Neural cell (in vitro differentiated cells): ENCODE results near the gene SLBP. TPM values are rescaled to one million over a fixed set of nuclear protein-coding genes. Genes with fewer than 3 reads are reported as not detected.

Experiments
- H2AFZ ChIP-seq: fragments of 200-600, 300-800 bp; sonication (generic), shearing (Covaris generic); 2 replicates; pipeline ENCODE4 v1.6.0; 2014; ENCODE audit warnings: low read depth, mild to moderate bottlenecking, antibody characterized with exemption, low read length, moderate library complexity
- H3F3A ChIP-seq: fragments of 200-600 bp; shearing (Covaris generic); 2 replicates; pipeline ENCODE4 v1.6.1; 2016; ENCODE audit warnings: mild to moderate bottlenecking, moderate library complexity, mixed read lengths, antibody characterized with exemption, low read length; ENCODE audit not compliant: insufficient read depth, poor library complexity, severe bottlenecking
- H3K27ac ChIP-seq: fragments of 200-600, 300-800 bp; sonication (generic), shearing (Covaris generic); 2 replicates; pipeline ENCODE4 v1.5.1; 2014; ENCODE audit warnings: mild to moderate bottlenecking, low read length, moderate library complexity
- H3K27me3 ChIP-seq: fragments of 300-800, 200-600 bp; sonication (generic), shearing (Covaris generic); 2 replicates; pipeline ENCODE4 v1.6.0; 2014; ENCODE audit warnings: mild to moderate bottlenecking, low read depth, low read length, moderate library complexity; ENCODE audit not compliant: insufficient read depth
- H3K36me3 ChIP-seq: fragments of 300-800, 200-600 bp; sonication (generic), shearing (Covaris generic); 2 replicates; pipeline ENCODE4 v1.5.1; 2014; ENCODE audit warnings: mild to moderate bottlenecking, antibody characterized with exemption, low read length, moderate library complexity; ENCODE audit not compliant: insufficient read depth
- H3K4me2 ChIP-seq: fragments of 300-800, 200-600 bp; sonication (generic), shearing (Covaris generic); 2 replicates; pipeline ENCODE4 v1.6.0; 2014; ENCODE audit warnings: mild to moderate bottlenecking, low read length
- H3K4me3 ChIP-seq: fragments of 300-800, 200-600 bp; sonication (generic), shearing (Covaris generic); 2 replicates; pipeline ENCODE4 v1.5.1; 2014; ENCODE audit warnings: mild to moderate bottlenecking, low read length, moderate library complexity
- H3K79me2 ChIP-seq: fragments of 200-600 bp; shearing (Covaris generic); replicated peaks from 2 replicates; pipeline ENCODE4 v1.6.0; 2014; ENCODE audit warnings: mild to moderate bottlenecking, low read length, moderate library complexity; ENCODE audit not compliant: insufficient read depth
- H3K9ac ChIP-seq: fragments of 300-800, 200-600 bp; sonication (generic), shearing (Covaris generic); 2 replicates; pipeline ENCODE4 v1.6.1; 2016; ENCODE audit warnings: mild to moderate bottlenecking, low read length, mixed read lengths
- H3K9me2 ChIP-seq: fragments of 200-600 bp; shearing (Covaris generic); 2 replicates; pipeline ENCODE4 v1.6.1; 2016; ENCODE audit warnings: mild to moderate bottlenecking, low read length, mixed read lengths; ENCODE audit not compliant: insufficient read depth
- H3K9me3 ChIP-seq: fragments of 200-600, 300-800 bp; sonication (generic), shearing (Covaris generic); 2 replicates; pipeline ENCODE4 v1.6.1; 2016; ENCODE audit warnings: mild to moderate bottlenecking, mixed run types, low read length, moderate library complexity, mixed read lengths
- H4K20me1 ChIP-seq: fragments of 200-600 bp; shearing (Covaris generic); 2 replicates; pipeline ENCODE4 v1.6.1; 2016; ENCODE audit warnings: mild to moderate bottlenecking, mixed run types; ENCODE audit not compliant: insufficient read depth
- EP300 ChIP-seq: fragments of 450-650 bp; conservative IDR thresholded peaks from 2 replicates; pipeline ENCODE4 v1.6.1; 2014; ENCODE audit warnings: antibody characterized with exemption, mild to moderate bottlenecking, moderate library complexity; ENCODE audit not compliant: poor library complexity, severe bottlenecking
- EZH2 ChIP-seq: fragments of 200-600, 300-800 bp; shearing (Covaris generic), sonication (generic); IDR thresholded peaks from 2 replicates; pipeline ENCODE4 v1.6.1; 2014; ENCODE audit warnings: antibody characterized with exemption, low read length, borderline replicate concordance, mild to moderate bottlenecking; ENCODE audit not compliant: insufficient read depth, poor library complexity, severe bottlenecking
- MXI1 ChIP-seq: fragments of 450-650 bp; conservative IDR thresholded peaks from 2 replicates; pipeline ENCODE4 v1.6.1; 2014; ENCODE audit warnings: antibody characterized with exemption, mild to moderate bottlenecking; ENCODE audit not compliant: poor library complexity, severe bottlenecking
- POLR2AphosphoS5 ChIP-seq: IDR thresholded peaks from 2 replicates; pipeline ENCODE4 v1.6.1; 2012
- RAD21 ChIP-seq: fragments of 450-650 bp; conservative IDR thresholded peaks from 2 replicates; pipeline ENCODE4 v1.6.1; 2014; ENCODE audit warnings: antibody characterized with exemption, mild to moderate bottlenecking, moderate library complexity
- SMC3 ChIP-seq: fragments of 450-650 bp; conservative IDR thresholded peaks from 2 replicates; pipeline ENCODE4 v1.6.1; 2014; ENCODE audit warnings: antibody characterized with exemption, mild to moderate bottlenecking, moderate library complexity; ENCODE audit not compliant: poor library complexity
- TAF1 ChIP-seq: IDR thresholded peaks from 2 replicates; pipeline ENCODE4 v1.6.1; 2012; ENCODE audit warnings: low read depth
- polyA plus RNA-seq: library from polyadenylated mRNA; depleted of rRNA; stranded (reverse); fragments of >200 nt; gene quantifications from 2 replicates; pipeline ENCODE4 v1.2.3, GENCODE V29; 2014
- TF ChIP-seq, protein P1 (sequence below): IDR thresholded peaks from 2 replicates; pipeline ENCODE4 v1.6.1; 2012; ENCODE audit warnings: borderline replicate concordance
- TF ChIP-seq, protein P2 (sequence below): fragments of 450-650 bp; IDR thresholded peaks from 2 replicates; pipeline ENCODE4 v1.5.1; 2014; ENCODE audit warnings: antibody characterized with exemption, mild to moderate bottlenecking, moderate library complexity; ENCODE audit not compliant: poor library complexity, severe bottlenecking

The SLBP gene
- polyA plus RNA-seq, 1 donor from 2014 or later = 111 TPM

DNA sequence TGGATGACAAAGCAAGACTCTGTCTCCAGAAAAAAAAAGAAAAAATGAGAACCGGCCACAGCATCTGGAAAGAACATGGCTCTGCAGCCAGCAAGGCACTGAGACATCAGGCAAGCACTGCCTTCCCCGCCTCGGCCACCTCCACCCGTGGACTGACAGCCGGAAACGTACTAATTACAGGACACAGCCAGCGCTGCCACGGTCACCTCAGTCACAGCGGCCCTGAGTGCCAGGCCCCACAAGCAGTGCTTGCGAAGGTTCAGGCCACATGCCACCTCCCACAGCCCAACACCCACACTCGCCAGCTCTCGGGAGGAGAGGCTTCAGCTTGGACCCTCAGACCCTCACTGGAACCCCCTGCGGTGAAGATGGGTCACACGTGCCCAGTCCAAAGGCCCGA is 44.8 kb downstream of the SLBP start:
- no peak overlapping the region for H3K4me3 ChIP-seq
- H3K27ac ChIP-seq = no peak overlapping the region
- H3K9me2 ChIP-seq = no peaks in the 10 kb centered on the region
- no peaks in the 10 kb centered on the region for H3F3A ChIP-seq
- H3K36me3 ChIP-seq = no peaks in the 10 kb centered on the region
- no peak overlapping the region for H3K4me2 ChIP-seq
- no peak overlapping the region for H3K9ac ChIP-seq
- no peak overlapping the region for H2AFZ ChIP-seq
- H3K9me3 ChIP-seq = no peaks in the 10 kb centered on the region
- no peaks in the 10 kb centered on the region for H3K27me3 ChIP-seq
- H4K20me1 ChIP-seq = no peaks in the 10 kb centered on the region
- H3K79me2 ChIP-seq = no peaks in the 10 kb centered on the region
- no peak for TF ChIP-seq EP300
- no peak for TF ChIP-seq EZH2
- TF ChIP-seq, protein P1, sequence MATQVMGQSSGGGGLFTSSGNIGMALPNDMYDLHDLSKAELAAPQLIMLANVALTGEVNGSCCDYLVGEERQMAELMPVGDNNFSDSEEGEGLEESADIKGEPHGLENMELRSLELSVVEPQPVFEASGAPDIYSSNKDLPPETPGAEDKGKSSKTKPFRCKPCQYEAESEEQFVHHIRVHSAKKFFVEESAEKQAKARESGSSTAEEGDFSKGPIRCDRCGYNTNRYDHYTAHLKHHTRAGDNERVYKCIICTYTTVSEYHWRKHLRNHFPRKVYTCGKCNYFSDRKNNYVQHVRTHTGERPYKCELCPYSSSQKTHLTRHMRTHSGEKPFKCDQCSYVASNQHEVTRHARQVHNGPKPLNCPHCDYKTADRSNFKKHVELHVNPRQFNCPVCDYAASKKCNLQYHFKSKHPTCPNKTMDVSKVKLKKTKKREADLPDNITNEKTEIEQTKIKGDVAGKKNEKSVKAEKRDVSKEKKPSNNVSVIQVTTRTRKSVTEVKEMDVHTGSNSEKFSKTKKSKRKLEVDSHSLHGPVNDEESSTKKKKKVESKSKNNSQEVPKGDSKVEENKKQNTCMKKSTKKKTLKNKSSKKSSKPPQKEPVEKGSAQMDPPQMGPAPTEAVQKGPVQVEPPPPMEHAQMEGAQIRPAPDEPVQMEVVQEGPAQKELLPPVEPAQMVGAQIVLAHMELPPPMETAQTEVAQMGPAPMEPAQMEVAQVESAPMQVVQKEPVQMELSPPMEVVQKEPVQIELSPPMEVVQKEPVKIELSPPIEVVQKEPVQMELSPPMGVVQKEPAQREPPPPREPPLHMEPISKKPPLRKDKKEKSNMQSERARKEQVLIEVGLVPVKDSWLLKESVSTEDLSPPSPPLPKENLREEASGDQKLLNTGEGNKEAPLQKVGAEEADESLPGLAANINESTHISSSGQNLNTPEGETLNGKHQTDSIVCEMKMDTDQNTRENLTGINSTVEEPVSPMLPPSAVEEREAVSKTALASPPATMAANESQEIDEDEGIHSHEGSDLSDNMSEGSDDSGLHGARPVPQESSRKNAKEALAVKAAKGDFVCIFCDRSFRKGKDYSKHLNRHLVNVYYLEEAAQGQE = no peak
- no peak for TF ChIP-seq TAF1
- TF ChIP-seq, protein P2, sequence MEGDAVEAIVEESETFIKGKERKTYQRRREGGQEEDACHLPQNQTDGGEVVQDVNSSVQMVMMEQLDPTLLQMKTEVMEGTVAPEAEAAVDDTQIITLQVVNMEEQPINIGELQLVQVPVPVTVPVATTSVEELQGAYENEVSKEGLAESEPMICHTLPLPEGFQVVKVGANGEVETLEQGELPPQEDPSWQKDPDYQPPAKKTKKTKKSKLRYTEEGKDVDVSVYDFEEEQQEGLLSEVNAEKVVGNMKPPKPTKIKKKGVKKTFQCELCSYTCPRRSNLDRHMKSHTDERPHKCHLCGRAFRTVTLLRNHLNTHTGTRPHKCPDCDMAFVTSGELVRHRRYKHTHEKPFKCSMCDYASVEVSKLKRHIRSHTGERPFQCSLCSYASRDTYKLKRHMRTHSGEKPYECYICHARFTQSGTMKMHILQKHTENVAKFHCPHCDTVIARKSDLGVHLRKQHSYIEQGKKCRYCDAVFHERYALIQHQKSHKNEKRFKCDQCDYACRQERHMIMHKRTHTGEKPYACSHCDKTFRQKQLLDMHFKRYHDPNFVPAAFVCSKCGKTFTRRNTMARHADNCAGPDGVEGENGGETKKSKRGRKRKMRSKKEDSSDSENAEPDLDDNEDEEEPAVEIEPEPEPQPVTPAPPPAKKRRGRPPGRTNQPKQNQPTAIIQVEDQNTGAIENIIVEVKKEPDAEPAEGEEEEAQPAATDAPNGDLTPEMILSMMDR = no peak
- no peak for TF ChIP-seq RAD21
- TF ChIP-seq POLR2AphosphoS5 = no peak
- TF ChIP-seq MXI1 = no peak
- no peak for TF ChIP-seq SMC3

DNA sequence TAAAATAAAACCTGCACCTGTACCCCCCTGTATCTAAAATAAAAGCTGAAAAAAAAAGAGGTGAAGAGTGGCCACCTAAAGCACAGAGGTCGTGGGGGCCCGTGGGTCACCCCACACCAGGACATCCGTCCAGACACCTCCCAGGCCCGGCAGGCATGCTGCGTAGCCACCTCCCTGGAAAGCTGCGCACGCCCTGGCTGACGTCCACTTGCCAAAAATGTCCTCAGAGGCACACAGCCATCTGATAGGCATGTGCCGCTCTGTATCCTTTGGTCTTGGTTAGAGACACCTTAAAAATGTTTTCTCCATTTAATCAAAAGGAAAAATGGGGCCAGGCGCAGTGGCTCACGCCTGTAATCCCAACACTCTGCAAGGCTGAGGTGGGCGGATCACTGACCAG is 45.7 kb downstream of the SLBP start:
- Histone ChIP-seq H3K36me3 (no peaks in the 10 kb centered on the region), H3K9me3 (no peaks in the 10 kb centered on the region), H4K20me1 (no peaks in the 10 kb centered on the region), H3K4me3 (no peak overlapping the region), H2AFZ (no peak overlapping the region), H3K4me2 (no peak overlapping the region), H3K27me3 (no peaks in the 10 kb centered on the region), H3F3A (no peaks in the 10 kb centered on the region), H3K9ac (no peak overlapping the region), H3K9me2 (no peaks in the 10 kb centered on the region), H3K79me2 (no peaks in the 10 kb centered on the region), H3K27ac (no peak overlapping the region)
- TF ChIP-seq TAF1 (no peak), EZH2 (no peak), SMC3 (no peak), MXI1 (no peak), RAD21 (no peak), EP300 (no peak), POLR2AphosphoS5 (no peak)
- TF ChIP-seq, protein P1 = no peak
- TF ChIP-seq, protein P2 = no peak
